GM23338 (cell line): ENCODE measurements around the gene TNFAIP8L3.

Source experiments
- CREB1 ChIP-seq: fragments of 250-450 bp; sonication (Bioruptor Pico); IDR thresholded peaks from 2 replicates; pipeline ENCODE4 v1.5.0; 2020; ENCODE audit warnings: low read depth, mild to moderate bottlenecking, moderate library complexity
- CTCF ChIP-seq, 2 experiments: fragments of 200-600 bp in 1 of 2; sonication (generic) in 1 of 2; conservative IDR thresholded peaks; 2 replicates each; pipeline versions ENCODE4 v1.5.1 to v1.6.1; 2016 to 2017; ENCODE audit warnings: antibody characterized with exemption in 2 of 2, low read depth in 2 of 2, mild to moderate bottlenecking in 2 of 2, moderate library complexity in 1 of 2
- ETS1 ChIP-seq: IDR thresholded peaks from 2 replicates; pipeline ENCODE4 v1.6.1; 2016; ENCODE audit warnings: antibody characterized with exemption
- EZH2 ChIP-seq: fragments of 200-600 bp; sonication (generic); IDR thresholded peaks from one replicate; pipeline ENCODE4 v1.8.0; 2017; ENCODE audit warnings: antibody characterized with exemption, mild to moderate bottlenecking, low read depth; ENCODE audit not compliant: unreplicated experiment
- JUNB ChIP-seq: IDR thresholded peaks from one replicate; pipeline ENCODE4 v1.6.1; 2016; ENCODE audit warnings: antibody characterized with exemption; ENCODE audit not compliant: unreplicated experiment
- POLR2AphosphoS5 ChIP-seq: IDR thresholded peaks from 2 replicates; pipeline ENCODE4 v1.6.1; 2016; ENCODE audit warnings: antibody characterized with exemption, low read depth
- ZNF462 ChIP-seq: fragments of 250-450 bp; sonication (Bioruptor Pico); IDR thresholded peaks from 2 replicates; pipeline ENCODE4 v1.5.0; 2020; ENCODE audit warnings: mild to moderate bottlenecking, moderate library complexity

GRCh38 chr15:51071578-51071977, 23.1 kb downstream of the TNFAIP8L3 start:
- no peak for TF ChIP-seq EZH2
- no peak for TF ChIP-seq CTCF (conservative IDR thresholded peaks at IDR 0.05; ENCODE audit: low read depth in 2 of 2)
- no peak for TF ChIP-seq CREB1 (CRISPR knock-in tag)
- TF ChIP-seq POLR2AphosphoS5: no peak
- TF ChIP-seq ETS1: no peak
- no peak for TF ChIP-seq JUNB
- no peak for TF ChIP-seq ZNF462
